HK-2 (cell line): ENCODE data around the gene XPOT.
A peak's percentile ranks its signal among the peaks of the same experiment; 100 is the strongest.
"Not testable (repeated sequence)": the region's sequence is repeated elsewhere in the genome, so short reads cannot be mapped to it uniquely, and the experiment has no call there.

Source experiments
- DNase-seq: peaks from one replicate; pipeline ENCODE4 v3.0.0-alpha.2; 2018; ENCODE audit not compliant: unreplicated experiment

The XPOT gene, protein sequence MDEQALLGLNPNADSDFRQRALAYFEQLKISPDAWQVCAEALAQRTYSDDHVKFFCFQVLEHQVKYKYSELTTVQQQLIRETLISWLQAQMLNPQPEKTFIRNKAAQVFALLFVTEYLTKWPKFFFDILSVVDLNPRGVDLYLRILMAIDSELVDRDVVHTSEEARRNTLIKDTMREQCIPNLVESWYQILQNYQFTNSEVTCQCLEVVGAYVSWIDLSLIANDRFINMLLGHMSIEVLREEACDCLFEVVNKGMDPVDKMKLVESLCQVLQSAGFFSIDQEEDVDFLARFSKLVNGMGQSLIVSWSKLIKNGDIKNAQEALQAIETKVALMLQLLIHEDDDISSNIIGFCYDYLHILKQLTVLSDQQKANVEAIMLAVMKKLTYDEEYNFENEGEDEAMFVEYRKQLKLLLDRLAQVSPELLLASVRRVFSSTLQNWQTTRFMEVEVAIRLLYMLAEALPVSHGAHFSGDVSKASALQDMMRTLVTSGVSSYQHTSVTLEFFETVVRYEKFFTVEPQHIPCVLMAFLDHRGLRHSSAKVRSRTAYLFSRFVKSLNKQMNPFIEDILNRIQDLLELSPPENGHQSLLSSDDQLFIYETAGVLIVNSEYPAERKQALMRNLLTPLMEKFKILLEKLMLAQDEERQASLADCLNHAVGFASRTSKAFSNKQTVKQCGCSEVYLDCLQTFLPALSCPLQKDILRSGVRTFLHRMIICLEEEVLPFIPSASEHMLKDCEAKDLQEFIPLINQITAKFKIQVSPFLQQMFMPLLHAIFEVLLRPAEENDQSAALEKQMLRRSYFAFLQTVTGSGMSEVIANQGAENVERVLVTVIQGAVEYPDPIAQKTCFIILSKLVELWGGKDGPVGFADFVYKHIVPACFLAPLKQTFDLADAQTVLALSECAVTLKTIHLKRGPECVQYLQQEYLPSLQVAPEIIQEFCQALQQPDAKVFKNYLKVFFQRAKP

DNA sequence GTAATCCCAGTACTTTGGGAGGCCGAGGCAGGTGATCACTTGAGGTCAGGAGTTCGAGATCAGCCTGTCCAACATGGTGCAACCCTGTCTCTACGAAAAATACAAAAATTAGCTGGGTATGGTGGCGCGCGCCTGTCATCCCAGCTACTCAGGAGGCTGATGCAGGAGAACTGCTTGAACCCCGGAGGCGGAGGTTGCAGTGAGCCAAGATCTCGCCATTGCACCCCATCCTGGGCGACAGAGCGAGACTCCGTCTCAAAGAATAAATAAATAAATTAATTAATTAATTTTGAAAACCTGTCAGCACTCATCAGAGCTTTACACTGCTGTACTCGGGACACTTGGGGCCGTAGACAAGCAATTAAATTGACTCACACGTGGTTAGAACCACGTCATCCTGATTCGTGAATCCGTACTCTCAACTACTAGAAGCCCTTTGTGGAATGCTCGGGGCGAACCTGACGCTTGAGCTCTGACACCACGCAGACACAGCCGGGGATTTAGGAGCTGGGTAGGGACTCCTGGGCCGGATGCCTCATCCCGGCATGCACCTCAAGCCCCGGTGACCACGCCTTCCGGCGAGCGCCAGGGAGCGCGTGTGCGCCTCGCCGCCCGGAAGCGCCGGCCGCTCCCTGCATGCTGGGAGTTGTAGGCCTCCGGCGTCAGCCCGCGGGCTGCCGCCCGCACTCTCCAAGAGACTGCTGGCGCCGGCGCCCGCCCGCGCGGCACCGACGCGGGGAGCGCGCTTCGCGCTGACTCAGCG lies at the start of gene XPOT:
Gene XPOT (plus strand): TSS at position 686 of the 763 bp plus-strand sequence. CDS start 5,644 bp downstream, outside the sequence.
- DNase-seq, result peak; percentile 97

DNA sequence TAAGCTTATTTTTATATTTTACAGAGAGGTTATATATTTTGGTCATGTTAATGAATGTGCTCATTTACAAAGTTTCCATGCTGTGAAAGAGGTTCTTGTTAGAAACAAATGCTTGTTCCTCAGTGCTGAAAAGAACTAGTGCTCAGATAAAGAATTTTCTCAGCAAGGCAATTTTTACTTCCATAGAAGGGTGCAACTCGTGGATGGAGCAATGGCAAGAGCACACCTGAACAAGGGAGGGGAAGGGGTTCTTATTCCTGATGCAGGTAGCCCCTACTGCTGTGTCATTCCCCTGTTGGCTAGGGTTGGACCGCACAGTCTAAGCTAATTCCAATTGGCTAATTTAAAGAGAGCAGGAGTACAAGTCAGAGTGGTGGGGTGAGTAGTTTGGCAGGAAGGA lies 48.0 kb upstream of the XPOT start:
- not testable (repeated sequence) for DNase-seq

GRCh38 chr12:64361173-64361572 lies 43.0 kb upstream of the XPOT start:
- DNase-seq, result not testable (repeated sequence)

DNA sequence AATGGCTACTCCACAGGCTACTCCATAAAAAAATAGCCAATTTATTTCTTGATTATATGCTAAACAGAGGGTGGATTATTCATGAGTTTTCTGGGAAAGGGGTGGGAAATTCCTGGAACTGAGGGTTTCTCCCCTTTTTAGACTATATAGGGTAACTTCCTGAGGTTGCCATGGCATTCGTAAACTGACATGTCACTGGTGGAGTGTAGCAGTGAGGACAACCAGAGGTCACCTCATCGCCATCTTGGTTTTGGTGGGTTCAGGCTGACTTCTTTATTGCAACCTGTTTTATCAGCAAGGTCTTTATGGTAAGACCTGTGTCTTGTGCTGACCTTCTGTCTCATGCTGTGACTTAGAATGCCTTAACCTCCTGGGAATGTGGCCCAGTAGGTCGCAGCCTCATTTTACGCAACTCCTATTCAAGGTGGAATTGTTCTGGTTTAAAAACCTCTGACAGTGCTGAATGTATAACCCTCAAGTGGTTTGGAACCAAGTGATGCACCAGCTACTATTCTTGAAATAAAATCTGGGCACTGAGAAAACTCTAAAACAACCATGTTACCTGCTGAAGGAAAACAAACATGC lies 41.4 kb upstream of the XPOT start:
- no peak for DNase-seq

- no peak for DNase-seq
Observed at GRCh38 chr12:64383675-64384074, 20.5 kb upstream of the XPOT start.

DNA sequence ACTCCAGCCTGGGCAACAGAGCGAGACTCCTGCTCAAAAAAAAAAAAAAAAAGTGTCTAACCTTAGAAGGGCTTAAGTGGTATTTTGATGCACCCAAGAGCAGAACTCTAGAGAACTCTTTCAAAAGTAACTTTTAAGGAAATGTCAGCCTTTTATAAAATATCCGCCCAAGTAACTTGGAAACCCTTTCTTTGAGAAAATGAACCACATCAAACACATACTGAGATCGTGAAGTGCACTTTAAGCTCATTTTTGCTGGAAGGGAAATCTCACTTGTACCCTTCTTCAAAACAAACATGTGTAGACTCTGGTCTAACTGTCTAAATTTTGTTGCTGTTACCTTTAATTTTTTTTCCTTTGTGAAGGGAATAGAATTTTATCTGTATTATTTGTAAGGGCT lies 19.2 kb upstream of the XPOT start:
- no peak for DNase-seq

GRCh38 chr12:64385468-64385867 lies 18.7 kb upstream of the XPOT start:
- DNase-seq, result peak; percentile 20

GRCh38 chr12:64387197-64387816 lies 16.9 kb upstream of the XPOT start:
- no peak for DNase-seq

DNA sequence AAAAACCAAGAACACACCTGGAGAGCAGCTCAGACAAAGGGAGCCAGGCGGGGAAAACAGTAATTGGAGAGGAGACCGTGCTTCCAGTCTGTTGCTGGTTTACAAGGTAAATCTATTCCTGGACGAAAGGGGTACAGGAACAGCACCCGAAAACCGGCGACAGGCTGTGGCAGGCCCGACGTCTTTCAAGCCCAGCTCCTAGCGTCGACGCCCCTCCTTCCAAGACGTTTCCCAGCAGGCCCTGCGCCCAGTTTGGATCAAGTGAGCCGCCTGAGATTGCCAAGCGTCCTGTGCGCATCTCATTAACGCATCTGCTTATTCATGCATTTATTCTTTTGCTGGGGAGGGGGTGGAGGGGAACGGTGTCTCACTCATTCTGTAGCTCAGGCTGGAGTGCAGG lies 15.0 kb upstream of the XPOT start:
- DNase-seq, result no peak

DNA sequence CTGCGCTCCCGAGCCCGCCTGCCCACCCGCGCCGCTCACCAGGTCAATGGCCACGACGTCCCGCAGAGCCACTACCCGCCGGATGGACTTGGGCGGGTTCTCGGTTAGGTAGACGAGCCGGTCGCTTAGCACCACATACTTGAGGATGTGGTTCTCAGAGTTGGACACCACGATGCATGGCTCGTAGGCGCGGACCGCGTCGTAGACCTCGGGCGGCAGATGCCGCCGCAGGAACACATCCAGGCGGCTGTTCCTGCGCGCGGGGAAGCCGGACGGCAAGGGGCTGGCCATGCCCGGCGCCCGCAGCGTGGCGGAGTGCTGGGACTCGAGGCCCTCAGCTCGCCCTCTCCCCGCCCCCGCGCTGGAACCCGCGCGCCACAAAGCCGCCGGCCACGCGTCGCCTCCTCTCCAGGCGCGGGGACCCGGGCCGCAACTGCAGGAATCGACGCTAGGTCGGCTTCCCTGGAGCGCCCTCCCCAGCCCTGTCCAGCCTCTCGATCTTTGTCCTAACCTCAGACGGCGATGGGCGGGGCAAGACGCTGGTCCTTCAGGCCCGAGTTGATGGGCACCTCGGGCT lies 13.8 kb upstream of the XPOT start, which contains the start of gene C12orf56:
Gene C12orf56 (minus strand): TSS at position 484 of the 577 bp plus-strand sequence. CDS start 193 bp downstream, at position 291.
- DNase-seq, result no peak

DNA sequence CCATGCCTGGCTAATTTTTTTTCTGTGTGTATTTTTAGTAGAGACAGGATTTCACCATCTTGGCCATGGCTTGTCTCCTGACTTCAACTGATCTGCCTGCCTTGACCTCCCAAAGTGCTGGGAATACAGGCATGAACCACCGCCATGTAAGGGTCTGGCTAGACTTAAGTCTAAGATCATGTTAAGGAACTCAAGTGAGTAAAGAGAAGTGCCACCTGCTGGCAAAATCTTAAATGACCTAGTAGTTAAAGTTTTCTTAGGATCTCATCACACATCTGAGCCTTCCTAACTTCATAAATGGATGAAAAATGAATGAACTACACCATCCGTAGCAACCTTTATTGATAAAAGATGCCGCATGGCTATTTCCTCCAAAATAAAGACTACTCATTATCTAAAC lies 12.0 kb upstream of the XPOT start:
- DNase-seq, result no peak

- no peak for DNase-seq
Observed at GRCh38 chr12:64395739-64396138, 8.5 kb upstream of the XPOT start.

DNA sequence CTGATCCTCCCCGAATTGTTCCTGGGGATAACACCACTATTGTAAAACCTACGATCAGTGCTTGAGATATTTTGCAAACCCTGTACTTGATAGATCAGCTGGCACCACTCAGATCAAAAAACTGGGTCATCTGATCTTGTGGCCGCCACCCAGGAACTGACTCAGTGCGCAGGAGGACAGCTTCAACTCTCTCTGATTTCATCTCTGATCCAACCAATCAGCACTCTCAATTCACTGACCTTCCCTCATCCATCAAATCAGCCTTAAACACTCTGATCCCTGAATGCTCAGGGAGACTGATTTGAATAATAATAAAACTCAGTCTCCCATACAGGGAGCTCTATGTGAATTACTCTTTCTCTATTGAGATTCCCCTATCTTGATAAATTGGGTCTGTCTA lies 4.2 kb upstream of the XPOT start:
- no peak for DNase-seq

- no peak for DNase-seq
Observed at GRCh38 chr12:64402181-64402580, 2.0 kb upstream of the XPOT start.

GRCh38 chr12:64404470-64405256 lies 471 bp downstream of the XPOT start:
- peak; percentile 79 for DNase-seq

- no peak for DNase-seq
Observed at GRCh38 chr12:64407342-64408223, 3.4 kb downstream of the XPOT start.

GRCh38 chr12:64411427-64411826 lies 7.2 kb downstream of the XPOT start:
- DNase-seq, result no peak

GRCh38 chr12:64412459-64412858 lies 8.3 kb downstream of the XPOT start:
- DNase-seq, result no peak

GRCh38 chr12:64413884-64414283 lies 9.7 kb downstream of the XPOT start:
- no peak for DNase-seq
